Epithelial cell of proximal tubule (primary cell): Measurements from ENCODE around the gene FAP. TPM values are rescaled to one million over a fixed set of nuclear protein-coding genes. Genes with fewer than 3 reads are reported as not detected.
A peak's percentile ranks its signal among the peaks of the same experiment; 100 is the strongest.

Experiments used
- DNase-seq: peaks from one replicate; pipeline ENCODE4 v3.0.0-alpha.2; 2011; ENCODE audit warnings: low read depth
- H3K4me3 ChIP-seq: 2 replicates; pipeline ENCODE4 v1.5.1; 2011; ENCODE audit warnings: low read depth, mild to moderate bottlenecking, low read length
- total RNA-seq: library from RNA; depleted of rRNA; stranded (reverse); fragments of >200 nt; gene quantifications from 2 replicates; pipeline ENCODE4 v1.2.3, GENCODE V29; 2015
- TF ChIP-seq, protein P1 (sequence below): conservative IDR thresholded peaks from 2 replicates; pipeline ENCODE4 v1.5.1; 2012; ENCODE audit warnings: low read depth, mild to moderate bottlenecking, low read length

FAP gene
- total RNA-seq, 1 donor from 2014 or later: 2.3 TPM

GRCh38 chr2:162164802-162165201 lies 78.4 kb downstream of the FAP start:
- H3K4me3 ChIP-seq: no peak overlapping the region
- TF ChIP-seq, protein P1, sequence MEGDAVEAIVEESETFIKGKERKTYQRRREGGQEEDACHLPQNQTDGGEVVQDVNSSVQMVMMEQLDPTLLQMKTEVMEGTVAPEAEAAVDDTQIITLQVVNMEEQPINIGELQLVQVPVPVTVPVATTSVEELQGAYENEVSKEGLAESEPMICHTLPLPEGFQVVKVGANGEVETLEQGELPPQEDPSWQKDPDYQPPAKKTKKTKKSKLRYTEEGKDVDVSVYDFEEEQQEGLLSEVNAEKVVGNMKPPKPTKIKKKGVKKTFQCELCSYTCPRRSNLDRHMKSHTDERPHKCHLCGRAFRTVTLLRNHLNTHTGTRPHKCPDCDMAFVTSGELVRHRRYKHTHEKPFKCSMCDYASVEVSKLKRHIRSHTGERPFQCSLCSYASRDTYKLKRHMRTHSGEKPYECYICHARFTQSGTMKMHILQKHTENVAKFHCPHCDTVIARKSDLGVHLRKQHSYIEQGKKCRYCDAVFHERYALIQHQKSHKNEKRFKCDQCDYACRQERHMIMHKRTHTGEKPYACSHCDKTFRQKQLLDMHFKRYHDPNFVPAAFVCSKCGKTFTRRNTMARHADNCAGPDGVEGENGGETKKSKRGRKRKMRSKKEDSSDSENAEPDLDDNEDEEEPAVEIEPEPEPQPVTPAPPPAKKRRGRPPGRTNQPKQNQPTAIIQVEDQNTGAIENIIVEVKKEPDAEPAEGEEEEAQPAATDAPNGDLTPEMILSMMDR: no peak
- no peak for DNase-seq

- no peak overlapping the region for H3K4me3 ChIP-seq
- no peak for DNase-seq
- TF ChIP-seq, protein P1: no peak
Observed at GRCh38 chr2:162159446-162159845, 83.8 kb downstream of the FAP start.

DNA sequence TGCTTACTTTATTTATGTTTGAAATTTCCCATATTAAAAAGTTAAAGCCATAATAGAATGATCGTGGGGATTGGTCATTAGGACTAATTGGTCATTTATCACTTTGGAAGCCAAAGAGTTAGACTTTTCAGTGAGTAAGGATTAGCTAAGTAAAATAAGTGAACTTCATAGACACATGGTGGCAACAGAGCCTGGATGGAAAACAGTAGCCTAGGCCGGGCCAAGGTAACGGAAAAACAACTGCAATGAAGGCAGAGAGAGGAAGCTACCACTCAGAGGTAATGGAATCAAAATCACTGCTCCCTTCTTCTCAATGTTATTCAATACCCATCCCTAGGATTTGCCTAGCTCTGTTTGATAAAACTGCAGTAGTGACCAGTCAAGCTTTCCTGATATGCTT lies 87.1 kb downstream of the FAP start:
- H3K4me3 ChIP-seq: no peak overlapping the region
- DNase-seq: no peak
- TF ChIP-seq, protein P1: no peak

DNA sequence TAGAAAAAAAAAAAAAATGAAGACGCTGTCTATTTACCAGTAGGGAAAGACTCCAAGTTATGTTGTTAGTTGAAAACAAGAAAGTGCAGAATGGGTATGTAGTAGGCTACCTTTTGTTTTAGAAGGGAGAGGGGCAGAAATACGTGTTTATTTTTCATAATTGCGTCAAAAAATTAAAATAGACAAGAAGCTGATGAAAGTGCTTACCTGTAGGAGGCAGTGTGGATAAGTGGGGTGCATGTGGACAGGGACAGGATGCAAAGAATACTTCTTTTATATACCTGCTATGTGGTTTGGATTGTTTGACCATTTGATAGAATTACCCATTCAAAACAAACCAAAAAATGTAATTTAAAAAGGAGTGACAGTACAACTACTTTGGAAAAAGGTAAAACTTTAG lies 88.2 kb downstream of the FAP start:
- DNase-seq: no peak
- TF ChIP-seq, protein P1: peak; percentile 56

GRCh38 chr2:162153608-162154224 lies 89.5 kb downstream of the FAP start:
- DNase-seq: no peak
- no peak overlapping the region for H3K4me3 ChIP-seq
- TF ChIP-seq, protein P1: peak; percentile 98

More for the DNA sequence above, 88.2 kb downstream of the FAP start:
- H3K4me3 ChIP-seq: no peak overlapping the region

DNA sequence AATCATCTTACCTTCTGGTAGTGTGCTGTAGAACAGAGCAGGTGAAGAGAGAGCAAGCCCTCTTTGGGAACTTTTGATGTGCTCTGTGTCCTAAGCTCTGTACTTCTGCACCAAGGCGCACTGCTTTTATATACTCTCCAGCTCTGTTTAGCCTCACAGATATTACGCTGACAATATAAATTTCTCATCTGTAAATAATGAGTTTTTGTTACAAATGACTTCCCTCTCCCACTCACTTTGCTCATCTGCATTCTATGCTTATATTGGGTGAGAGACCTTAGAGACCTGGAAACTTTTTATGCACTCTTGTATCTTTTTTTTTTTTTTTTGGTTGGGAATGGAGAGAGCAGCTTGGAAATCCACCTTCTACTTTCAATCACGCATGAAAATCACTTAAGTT lies 91.1 kb downstream of the FAP start, which contains the start of gene GCG:
TSS of gene GCG (minus strand) at position 101 of the 400 bp plus-strand sequence. CDS start 3,069 bp downstream, outside the sequence.
- no peak for DNase-seq
- TF ChIP-seq, protein P1: no peak
- H3K4me3 ChIP-seq: no peak within 1 kb of the TSS

DNA sequence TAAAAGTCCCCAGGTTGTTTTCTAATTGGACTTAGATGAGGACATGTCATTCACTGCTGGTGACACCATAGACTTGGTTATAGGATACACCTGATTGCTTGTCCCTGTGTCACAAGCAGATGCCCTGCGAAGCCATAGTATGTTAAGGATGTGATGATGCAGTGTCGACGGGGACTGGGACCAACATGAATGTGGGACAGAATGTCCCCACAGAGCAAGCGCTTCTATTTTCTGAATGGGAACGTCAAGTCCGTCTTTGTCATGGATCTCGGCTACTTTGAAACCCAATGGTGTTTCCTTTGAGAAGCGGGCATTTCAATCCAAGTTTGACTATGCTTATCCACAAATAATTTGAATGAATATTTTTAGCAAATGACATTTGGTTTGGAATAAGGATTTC lies 93.3 kb downstream of the FAP start:
- H3K4me3 ChIP-seq: no peak overlapping the region
- DNase-seq: no peak
- TF ChIP-seq, protein P1: no peak
